Gastrocnemius medialis (tissue), 4 donors: Measurements from ENCODE around the gene ERO1A. TPM values are rescaled to one million over a fixed set of nuclear protein-coding genes. Genes with fewer than 3 reads are reported as not detected.

ENCODE experiments used
- ATAC-seq, 2 donors: fragments of 150-250 bp; one replicate each; pipeline ENCODE4 v1.9.1; 2016
- DNase-seq, 2 donors: peaks; one replicate each; pipeline ENCODE4 v3.0.0-alpha.2; 2019
- H3K27ac ChIP-seq, 4 donors: fragments of 200-600 bp; sonication (generic); 1 replicate in 1 of 4; 2 replicates in 3 of 4; pipeline ENCODE4 v1.5.1; 2016 to 2018; ENCODE audit warnings: mild to moderate bottlenecking in 2 of 4, moderate library complexity in 1 of 4
- H3K27me3 ChIP-seq, 3 donors: fragments of 200-600 bp; sonication (generic) in 2 of 3; 1 replicate in 1 of 3; 2 replicates in 2 of 3; pipeline versions ENCODE4 v1.5.1 to v1.6.0; 2016 to 2019; ENCODE audit warnings: mild to moderate bottlenecking in 1 of 3, moderate library complexity in 1 of 3
- H3K36me3 ChIP-seq, 2 donors: fragments of 200-600 bp; sonication (generic) in 1 of 2; one replicate each; pipeline ENCODE4 v1.5.1; 2017 to 2018
- H3K4me1 ChIP-seq, 2 donors: fragments of 200-600 bp; sonication (generic) in 1 of 2; one replicate each; pipeline ENCODE4 v1.5.1; 2016 to 2017; ENCODE audit warnings: mild to moderate bottlenecking in 2 of 2
- H3K4me3 ChIP-seq, 4 donors: fragments of 200-600 bp; sonication (generic) in 3 of 4; 1 replicate in 1 of 4; 2 replicates in 3 of 4; pipeline ENCODE4 v1.5.1; 2016 to 2019; ENCODE audit warnings: mild to moderate bottlenecking in 2 of 4
- H3K9me3 ChIP-seq, 3 donors: fragments of 200-600 bp; sonication (generic) in 2 of 3; 1 replicate in 1 of 3; 2 replicates in 2 of 3; pipeline ENCODE4 v1.5.1; 2016 to 2019
- POLR2A ChIP-seq, 2 donors: fragments of 450-650 bp; IDR thresholded peaks; one replicate each; pipeline ENCODE4 v1.6.1; 2017; ENCODE audit warnings: antibody characterized with exemption in 2 of 2, mild to moderate bottlenecking in 2 of 2, moderate library complexity in 2 of 2
- in situ Hi-C, 4 donors: fragments of 200-750 bp; cut with MboI; loops; one replicate each; pipeline versions ENCODE4 v1.15.0 to v1.8.0; 2017; ENCODE audit warnings: low sequenced_read_pairs in 4 of 4
- intact Hi-C: fragments of 100-400 bp; cut with DNase I; formaldehyde crosslinking; loops from one replicate; pipeline ENCODE4 v1.15.1; 2023; ENCODE audit warnings: low total_unique reads
- total RNA-seq, 4 donors: library from RNA; depleted of rRNA; stranded (reverse); fragments of >200 nt; gene quantifications; one replicate each; pipeline versions ENCODE4 v1.1.0 to v1.2.3, GENCODE V29; 2016
- TF ChIP-seq, protein P1 (sequence below), 5 experiments: fragments of 450-650 bp in 3 of 5; fragments of 200-600 bp in 2 of 5; sonication (generic) in 2 of 5; IDR thresholded peaks in 4 of 5; conservative IDR thresholded peaks in 1 of 5; 1 replicate in 4 of 5; 2 replicates in 1 of 5; pipeline ENCODE4 v1.5.1; 2016 to 2019; ENCODE audit warnings: antibody characterized with exemption in 5 of 5, mild to moderate bottlenecking in 3 of 5, moderate library complexity in 3 of 5

ERO1A gene
- total RNA-seq, 4 donors from 2014 or later = 11.9 to 25.6 (median 19.1) TPM

GRCh38 chr14:52596861-52597260 is 98.5 kb downstream of the ERO1A start:
- in situ Hi-C loops = no loop called here

GRCh38 chr14:52596320-52596719 is 99.0 kb downstream of the ERO1A start:
- Histone ChIP-seq H3K9me3 (no peaks in the 10 kb centered on the region), H3K4me3 (no peak overlapping the region), H3K4me1 (no peaks in the 10 kb centered on the region), H3K36me3 (no peaks in the 10 kb centered on the region), H3K27ac (no peak overlapping the region), H3K27me3 (no peaks in the 10 kb centered on the region)
- intact Hi-C loops = no loop called here
- ATAC-seq = no peak
- no peak for DNase-seq
- in situ Hi-C loops = no loop called here
- TF ChIP-seq, protein P1, sequence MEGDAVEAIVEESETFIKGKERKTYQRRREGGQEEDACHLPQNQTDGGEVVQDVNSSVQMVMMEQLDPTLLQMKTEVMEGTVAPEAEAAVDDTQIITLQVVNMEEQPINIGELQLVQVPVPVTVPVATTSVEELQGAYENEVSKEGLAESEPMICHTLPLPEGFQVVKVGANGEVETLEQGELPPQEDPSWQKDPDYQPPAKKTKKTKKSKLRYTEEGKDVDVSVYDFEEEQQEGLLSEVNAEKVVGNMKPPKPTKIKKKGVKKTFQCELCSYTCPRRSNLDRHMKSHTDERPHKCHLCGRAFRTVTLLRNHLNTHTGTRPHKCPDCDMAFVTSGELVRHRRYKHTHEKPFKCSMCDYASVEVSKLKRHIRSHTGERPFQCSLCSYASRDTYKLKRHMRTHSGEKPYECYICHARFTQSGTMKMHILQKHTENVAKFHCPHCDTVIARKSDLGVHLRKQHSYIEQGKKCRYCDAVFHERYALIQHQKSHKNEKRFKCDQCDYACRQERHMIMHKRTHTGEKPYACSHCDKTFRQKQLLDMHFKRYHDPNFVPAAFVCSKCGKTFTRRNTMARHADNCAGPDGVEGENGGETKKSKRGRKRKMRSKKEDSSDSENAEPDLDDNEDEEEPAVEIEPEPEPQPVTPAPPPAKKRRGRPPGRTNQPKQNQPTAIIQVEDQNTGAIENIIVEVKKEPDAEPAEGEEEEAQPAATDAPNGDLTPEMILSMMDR (IDR thresholded peaks at IDR 0.05 in 4 of 5, conservative IDR thresholded peaks at IDR 0.05 in 1 of 5) = no peak
- TF ChIP-seq POLR2A (IDR thresholded peaks at IDR 0.05) = no peak

More at GRCh38 chr14:52596861-52597260, 98.5 kb downstream of the ERO1A start:
- H3K4me1 ChIP-seq = no peaks in the 10 kb centered on the region
- no peaks in the 10 kb centered on the region for H3K9me3 ChIP-seq
- TF ChIP-seq POLR2A (IDR thresholded peaks at IDR 0.05) = no peak
- TF ChIP-seq, protein P1 (IDR thresholded peaks at IDR 0.05 in 4 of 5, conservative IDR thresholded peaks at IDR 0.05 in 1 of 5) = no peak
- intact Hi-C loops = no loop called here
- no peaks in the 10 kb centered on the region for H3K27me3 ChIP-seq
- DNase-seq (no peak), ATAC-seq (no peak)
- H3K27ac ChIP-seq = no peak overlapping the region
- H3K4me3 ChIP-seq = no peak overlapping the region
- H3K36me3 ChIP-seq = no peaks in the 10 kb centered on the region

DNA sequence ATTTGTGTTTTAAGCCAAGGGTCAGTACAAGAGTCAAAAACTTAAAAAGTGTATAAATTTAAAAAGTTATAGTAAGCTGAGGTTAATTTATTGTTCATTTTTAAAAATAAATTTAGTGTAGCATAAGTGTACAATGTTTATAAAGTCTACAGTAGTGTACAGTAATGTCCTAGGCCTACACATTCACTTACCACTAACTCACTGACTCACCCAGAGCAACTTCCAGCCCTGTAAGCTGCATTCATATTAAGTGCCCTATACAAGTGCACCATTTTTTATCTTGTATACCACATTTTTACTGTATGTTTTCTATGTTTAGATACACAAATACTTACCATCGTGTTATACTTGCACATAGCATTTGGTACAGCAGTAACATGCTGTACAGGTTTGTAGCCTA is 105.0 kb downstream of the ERO1A start:
- in situ Hi-C loops = no loop called here
- Histone ChIP-seq H3K9me3 (no peaks in the 10 kb centered on the region), H3K4me1 (no peaks in the 10 kb centered on the region), H3K27me3 (no peaks in the 10 kb centered on the region), H3K36me3 (no peaks in the 10 kb centered on the region), H3K4me3 (no peak overlapping the region), H3K27ac (no peak overlapping the region)
- ATAC-seq (no peak), DNase-seq (no peak)
- intact Hi-C loops = no loop called here
- no peak for TF ChIP-seq POLR2A (IDR thresholded peaks at IDR 0.05)
- TF ChIP-seq, protein P1 (IDR thresholded peaks at IDR 0.05 in 4 of 5, conservative IDR thresholded peaks at IDR 0.05 in 1 of 5) = no peak

Other genes with a start within 250 kb of the ERO1A start
- gene TXNDC16, start 143.1 kb downstream of the ERO1A start, total RNA-seq = 1 to 10 TPM; 2.4 to 4.0 (median 2.9) TPM
- under 1 TPM in 3 of 4 donors, not detected in 1; 0.10 to 0.42 (median 0.38) TPM for gene GPR137C, start 142.7 kb downstream of the ERO1A start, total RNA-seq
- gene PSMC6, start 11.6 kb upstream of the ERO1A start, total RNA-seq = 100 to 1,000 TPM; 158 to 251 (median 178) TPM
- 10 to 100 TPM; 17.1 to 30.7 (median 20.3) TPM for gene STYX, start 34.6 kb upstream of the ERO1A start, total RNA-seq
- 10 to 100 TPM; 10.0 to 19.4 (median 12.4) TPM for gene GNPNAT1, start 96.0 kb upstream of the ERO1A start, total RNA-seq